ENCODE measurements around the gene PAXX.
A peak's percentile ranks its signal among the peaks of the same experiment; 100 is the strongest.

PAXX gene

GRCh38 chr9:137038916-137039315 is 46.7 kb downstream of the PAXX start:
- H3K4me3 ChIP-seq (ENCODE audit: low read depth, low read length): no peak overlapping the region
- H3K9me3 ChIP-seq: no peaks in the 10 kb centered on the region
- peaks cover 25% of the 10 kb centered on the region for H3K36me3 ChIP-seq
- peaks cover 11% of the 10 kb centered on the region for H3K4me1 ChIP-seq
- TF ChIP-seq, protein P1, sequence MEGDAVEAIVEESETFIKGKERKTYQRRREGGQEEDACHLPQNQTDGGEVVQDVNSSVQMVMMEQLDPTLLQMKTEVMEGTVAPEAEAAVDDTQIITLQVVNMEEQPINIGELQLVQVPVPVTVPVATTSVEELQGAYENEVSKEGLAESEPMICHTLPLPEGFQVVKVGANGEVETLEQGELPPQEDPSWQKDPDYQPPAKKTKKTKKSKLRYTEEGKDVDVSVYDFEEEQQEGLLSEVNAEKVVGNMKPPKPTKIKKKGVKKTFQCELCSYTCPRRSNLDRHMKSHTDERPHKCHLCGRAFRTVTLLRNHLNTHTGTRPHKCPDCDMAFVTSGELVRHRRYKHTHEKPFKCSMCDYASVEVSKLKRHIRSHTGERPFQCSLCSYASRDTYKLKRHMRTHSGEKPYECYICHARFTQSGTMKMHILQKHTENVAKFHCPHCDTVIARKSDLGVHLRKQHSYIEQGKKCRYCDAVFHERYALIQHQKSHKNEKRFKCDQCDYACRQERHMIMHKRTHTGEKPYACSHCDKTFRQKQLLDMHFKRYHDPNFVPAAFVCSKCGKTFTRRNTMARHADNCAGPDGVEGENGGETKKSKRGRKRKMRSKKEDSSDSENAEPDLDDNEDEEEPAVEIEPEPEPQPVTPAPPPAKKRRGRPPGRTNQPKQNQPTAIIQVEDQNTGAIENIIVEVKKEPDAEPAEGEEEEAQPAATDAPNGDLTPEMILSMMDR (IDR thresholded peaks at IDR 0.05; ENCODE audit: low read depth, low read length): no peak
- no peaks in the 10 kb centered on the region for H3K27me3 ChIP-seq
- no peak for DNase-seq

GRCh38 chr9:137039611-137040366 is 47.6 kb downstream of the PAXX start:
- no peak for DNase-seq
- TF ChIP-seq, protein P1 (IDR thresholded peaks at IDR 0.05; ENCODE audit: low read depth, low read length): no peak
- no peaks in the 10 kb centered on the region for H3K9me3 ChIP-seq
- no peaks in the 10 kb centered on the region for H3K27me3 ChIP-seq
- peaks cover 25% of the 10 kb centered on the region for H3K36me3 ChIP-seq
- H3K4me3 ChIP-seq (ENCODE audit: low read depth, low read length): no peak overlapping the region
- peaks cover 17% of the 10 kb centered on the region for H3K4me1 ChIP-seq

DNA sequence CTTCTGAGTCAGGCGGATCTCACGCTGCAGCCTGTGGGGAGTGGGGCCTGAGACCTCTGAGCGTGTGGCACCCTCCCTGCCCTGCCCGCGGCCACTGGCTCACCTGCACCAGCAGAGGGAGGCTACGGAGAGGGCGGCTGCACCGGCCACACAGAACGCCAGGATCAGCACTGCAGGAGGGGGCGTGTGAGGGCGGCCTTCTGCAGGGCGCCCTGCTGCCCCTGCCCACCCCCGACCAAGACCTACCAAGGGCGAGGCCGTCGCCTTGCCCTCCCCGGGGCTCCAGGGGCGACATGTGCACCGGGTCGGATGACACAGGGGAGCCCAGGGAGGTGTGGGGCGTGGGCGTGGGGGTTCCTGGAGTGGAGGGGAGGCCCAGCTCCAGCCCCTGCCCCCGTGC is 48.3 kb downstream of the PAXX start:
- TF ChIP-seq, protein P1 (IDR thresholded peaks at IDR 0.05; ENCODE audit: low read depth, low read length): no peak
- no peaks in the 10 kb centered on the region for H3K27me3 ChIP-seq
- H3K4me1 ChIP-seq: peaks cover 14% of the 10 kb centered on the region
- H3K4me3 ChIP-seq (ENCODE audit: low read depth, low read length): no peak overlapping the region
- H3K36me3 ChIP-seq: peaks cover 25% of the 10 kb centered on the region
- no peaks in the 10 kb centered on the region for H3K9me3 ChIP-seq
- DNase-seq: no peak

- TF ChIP-seq, protein P1 (IDR thresholded peaks at IDR 0.05; ENCODE audit: low read depth, low read length): no peak
- Histone ChIP-seq H3K4me3 (ENCODE audit: low read depth, low read length) (peak overlapping the region; percentile 20; the same call in 1 of the 2 replicates), H3K4me1 (peaks cover 14% of the 10 kb centered on the region), H3K27me3 (no peaks in the 10 kb centered on the region), H3K9me3 (no peaks in the 10 kb centered on the region), H3K36me3 (peaks cover 25% of the 10 kb centered on the region)
- DNase-seq: peak; percentile 76
Measured at GRCh38 chr9:137041124-137041523, 48.9 kb downstream of the PAXX start.

DNA sequence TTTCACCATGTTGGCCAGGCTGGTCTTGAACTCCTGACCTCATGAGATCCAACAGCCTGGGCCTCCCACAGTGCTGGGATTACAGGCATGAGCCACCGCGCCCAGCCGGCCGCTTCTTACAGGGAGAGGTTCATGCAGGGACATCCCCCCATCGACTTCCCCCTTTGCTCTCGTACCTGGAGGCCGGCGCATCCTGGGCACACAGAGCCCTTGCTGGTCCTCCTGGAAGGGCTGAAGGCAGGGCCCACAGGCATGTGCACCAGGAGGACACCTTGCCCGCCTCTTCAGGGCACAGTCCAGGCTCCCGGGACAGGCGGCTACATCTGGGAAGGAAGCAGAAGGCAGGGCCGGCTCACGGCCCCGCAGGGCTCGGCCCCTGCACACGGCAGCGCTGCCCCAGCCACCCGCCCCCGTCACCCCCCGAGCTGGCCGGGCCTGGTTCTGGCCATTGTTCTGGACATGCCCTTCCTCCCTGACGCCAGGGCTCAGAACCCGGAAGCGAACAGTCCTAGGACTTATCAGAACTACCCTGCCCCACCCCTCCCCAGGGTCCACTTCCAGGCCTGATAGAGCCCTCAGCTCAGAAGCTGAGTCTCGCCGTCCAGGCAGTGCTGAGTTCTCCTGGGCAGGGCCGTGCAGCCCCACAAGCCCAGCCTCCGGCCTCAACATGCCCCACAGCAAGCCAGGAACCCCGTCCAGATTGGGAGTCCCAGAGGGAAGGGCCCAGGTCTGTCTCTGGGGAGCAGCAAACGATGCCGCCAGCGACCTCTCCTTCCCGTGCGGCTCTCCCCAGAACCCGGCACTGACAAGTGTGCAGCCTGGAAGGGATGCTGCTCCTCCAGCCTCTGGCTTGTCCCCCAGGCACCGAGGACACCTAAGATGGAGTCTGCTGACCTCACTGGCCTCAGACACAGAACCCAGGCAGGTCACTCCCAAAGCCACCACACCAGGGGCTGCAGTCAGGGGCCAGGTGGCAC is 50.8 kb downstream of the PAXX start:
- H3K36me3 ChIP-seq: peaks cover 22% of the 10 kb centered on the region
- no peaks in the 10 kb centered on the region for H3K27me3 ChIP-seq
- DNase-seq: no peak
- no peaks in the 10 kb centered on the region for H3K9me3 ChIP-seq
- peaks cover 14% of the 10 kb centered on the region for H3K4me1 ChIP-seq
- peak overlapping the region; percentile 19 for H3K4me3 ChIP-seq (ENCODE audit: low read depth, low read length)
- TF ChIP-seq, protein P1 (IDR thresholded peaks at IDR 0.05; ENCODE audit: low read depth, low read length): no peak

Measured in BE2C (cell line).